ENCODE data around the gene NDOR1. TPM values are rescaled to one million over a fixed set of nuclear protein-coding genes. Genes with fewer than 3 reads are reported as not detected.

The NDOR1 gene
- total and polyA plus RNA-seq, 2 experiments from 2014 or later, result 7.8 to 12.3 TPM

DNA sequence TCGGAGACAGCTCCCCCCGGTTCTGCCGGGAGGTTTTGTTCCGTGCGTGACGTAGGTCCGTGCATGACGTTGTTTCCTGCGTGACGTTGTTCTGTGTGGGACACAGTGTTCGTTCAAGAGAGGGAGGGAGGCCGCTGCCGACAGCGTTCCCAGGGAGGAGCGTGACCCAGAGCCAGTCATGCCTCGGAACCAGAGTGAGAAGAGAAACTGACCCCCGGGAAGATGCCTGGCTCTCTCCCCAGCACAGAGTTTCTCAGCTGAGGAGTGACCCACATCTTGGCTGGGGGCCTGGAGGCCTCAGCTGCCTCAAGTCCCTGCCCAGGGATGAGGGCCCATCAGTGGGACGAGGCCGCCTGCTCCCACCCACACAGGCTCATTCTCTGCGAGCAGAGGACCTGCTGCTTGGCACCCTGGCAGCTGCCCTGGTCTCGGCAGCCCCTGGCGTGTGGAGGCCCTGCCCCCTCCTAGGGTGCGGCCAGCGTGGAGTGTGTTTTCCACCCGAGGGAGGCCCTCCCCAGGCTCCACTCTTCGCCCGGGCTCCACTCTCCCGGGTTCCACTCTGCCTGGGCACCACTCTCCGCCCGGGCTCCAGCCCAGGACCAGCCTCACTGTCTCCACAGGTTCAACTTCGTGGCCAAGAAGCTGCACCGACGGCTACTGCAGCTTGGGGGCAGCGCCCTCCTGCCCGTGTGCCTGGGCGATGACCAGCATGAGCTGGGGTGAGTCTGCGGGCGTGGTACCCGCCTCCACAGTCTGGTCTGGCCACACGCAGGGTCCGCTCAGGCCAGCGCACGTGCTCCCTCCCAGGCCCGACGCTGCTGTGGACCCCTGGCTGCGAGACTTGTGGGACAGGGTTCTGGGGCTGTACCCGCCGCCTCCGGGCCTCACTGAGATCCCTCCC is 7.9 kb downstream of the NDOR1 start:
- H2AFZ ChIP-seq, result no peak overlapping the region
- WGBS (ENCODE audit: low lambda C conversion rate, missing lambda C conversion rate), result 95% methylated on average over 42 of the region's 49 CpGs
- no peaks in the 10 kb centered on the region for H3K9me2 ChIP-seq (replicated peaks; ENCODE audit: insufficient read depth)
- H3K27ac ChIP-seq, result no peak overlapping the region
- no peaks in the 10 kb centered on the region for H3K79me2 ChIP-seq
- no peak overlapping the region for H3K4me2 ChIP-seq
- peaks cover 15% of the 10 kb centered on the region for H3K4me1 ChIP-seq (ENCODE audit: insufficient read depth)
- no peaks in the 10 kb centered on the region for H3K36me3 ChIP-seq (replicated peaks; ENCODE audit: insufficient read depth, low read depth)
- H3K4me3 ChIP-seq, result no peak overlapping the region
- TF ChIP-seq EZH2 (IDR thresholded peaks at IDR 0.05; ENCODE audit: borderline replicate concordance), result no peak
- TF ChIP-seq, protein P1, sequence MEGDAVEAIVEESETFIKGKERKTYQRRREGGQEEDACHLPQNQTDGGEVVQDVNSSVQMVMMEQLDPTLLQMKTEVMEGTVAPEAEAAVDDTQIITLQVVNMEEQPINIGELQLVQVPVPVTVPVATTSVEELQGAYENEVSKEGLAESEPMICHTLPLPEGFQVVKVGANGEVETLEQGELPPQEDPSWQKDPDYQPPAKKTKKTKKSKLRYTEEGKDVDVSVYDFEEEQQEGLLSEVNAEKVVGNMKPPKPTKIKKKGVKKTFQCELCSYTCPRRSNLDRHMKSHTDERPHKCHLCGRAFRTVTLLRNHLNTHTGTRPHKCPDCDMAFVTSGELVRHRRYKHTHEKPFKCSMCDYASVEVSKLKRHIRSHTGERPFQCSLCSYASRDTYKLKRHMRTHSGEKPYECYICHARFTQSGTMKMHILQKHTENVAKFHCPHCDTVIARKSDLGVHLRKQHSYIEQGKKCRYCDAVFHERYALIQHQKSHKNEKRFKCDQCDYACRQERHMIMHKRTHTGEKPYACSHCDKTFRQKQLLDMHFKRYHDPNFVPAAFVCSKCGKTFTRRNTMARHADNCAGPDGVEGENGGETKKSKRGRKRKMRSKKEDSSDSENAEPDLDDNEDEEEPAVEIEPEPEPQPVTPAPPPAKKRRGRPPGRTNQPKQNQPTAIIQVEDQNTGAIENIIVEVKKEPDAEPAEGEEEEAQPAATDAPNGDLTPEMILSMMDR (IDR thresholded peaks at IDR 0.05; ENCODE audit: poor library complexity), result peak; percentile 12
- H3K9me3 ChIP-seq (ENCODE audit: low read depth), result no peaks in the 10 kb centered on the region
- no peaks in the 10 kb centered on the region for H3K27me3 ChIP-seq
- H4K20me1 ChIP-seq (ENCODE audit: insufficient read depth, poor library complexity, severe bottlenecking), result no peaks in the 10 kb centered on the region
- DNase-seq (ENCODE audit: low spot score), result no peak

DNA sequence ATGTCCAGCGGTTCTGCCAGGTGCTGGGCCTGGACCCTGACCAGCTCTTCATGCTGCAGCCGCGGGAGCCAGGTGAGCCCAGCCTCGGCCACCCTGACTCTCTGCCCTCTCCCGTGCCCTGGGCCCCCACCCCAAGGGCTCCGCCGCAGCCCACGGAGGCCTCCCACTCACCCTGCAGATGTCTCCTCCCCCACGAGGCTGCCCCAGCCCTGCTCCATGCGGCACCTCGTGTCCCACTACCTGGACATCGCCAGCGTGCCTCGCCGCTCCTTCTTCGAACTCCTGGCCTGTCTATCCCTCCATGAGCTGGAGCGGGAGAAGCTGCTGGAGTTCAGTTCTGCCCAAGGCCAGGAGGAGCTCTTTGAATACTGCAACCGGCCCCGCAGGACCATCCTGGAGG is 9.1 kb downstream of the NDOR1 start:
- TF ChIP-seq EZH2 (IDR thresholded peaks at IDR 0.05; ENCODE audit: borderline replicate concordance) (no peak), EZH2phosphoT487 (IDR thresholded peaks at IDR 0.05; ENCODE audit: low read depth, severe bottlenecking, unreplicated experiment) (no peak)
- TF ChIP-seq, protein P1 (IDR thresholded peaks at IDR 0.05; ENCODE audit: poor library complexity), result no peak
- Histone ChIP-seq H3K4me2 (no peak overlapping the region), H4K20me1 (ENCODE audit: insufficient read depth, poor library complexity, severe bottlenecking) (no peaks in the 10 kb centered on the region), H3K27ac (no peak overlapping the region), H3K4me3 (no peak overlapping the region), H3K9me2 (replicated peaks; ENCODE audit: insufficient read depth) (no peaks in the 10 kb centered on the region), H3K4me1 (ENCODE audit: insufficient read depth) (peaks cover 22% of the 10 kb centered on the region), H3K9me3 (ENCODE audit: low read depth) (no peaks in the 10 kb centered on the region), H3K27me3 (no peaks in the 10 kb centered on the region), H3K79me2 (no peaks in the 10 kb centered on the region), H3K36me3 (replicated peaks; ENCODE audit: insufficient read depth, low read depth) (no peaks in the 10 kb centered on the region), H2AFZ (no peak overlapping the region)
- no peak for DNase-seq (ENCODE audit: low spot score)
- 95% methylated on average over 7 of the region's 19 CpGs for WGBS (ENCODE audit: low lambda C conversion rate, missing lambda C conversion rate)

DNA sequence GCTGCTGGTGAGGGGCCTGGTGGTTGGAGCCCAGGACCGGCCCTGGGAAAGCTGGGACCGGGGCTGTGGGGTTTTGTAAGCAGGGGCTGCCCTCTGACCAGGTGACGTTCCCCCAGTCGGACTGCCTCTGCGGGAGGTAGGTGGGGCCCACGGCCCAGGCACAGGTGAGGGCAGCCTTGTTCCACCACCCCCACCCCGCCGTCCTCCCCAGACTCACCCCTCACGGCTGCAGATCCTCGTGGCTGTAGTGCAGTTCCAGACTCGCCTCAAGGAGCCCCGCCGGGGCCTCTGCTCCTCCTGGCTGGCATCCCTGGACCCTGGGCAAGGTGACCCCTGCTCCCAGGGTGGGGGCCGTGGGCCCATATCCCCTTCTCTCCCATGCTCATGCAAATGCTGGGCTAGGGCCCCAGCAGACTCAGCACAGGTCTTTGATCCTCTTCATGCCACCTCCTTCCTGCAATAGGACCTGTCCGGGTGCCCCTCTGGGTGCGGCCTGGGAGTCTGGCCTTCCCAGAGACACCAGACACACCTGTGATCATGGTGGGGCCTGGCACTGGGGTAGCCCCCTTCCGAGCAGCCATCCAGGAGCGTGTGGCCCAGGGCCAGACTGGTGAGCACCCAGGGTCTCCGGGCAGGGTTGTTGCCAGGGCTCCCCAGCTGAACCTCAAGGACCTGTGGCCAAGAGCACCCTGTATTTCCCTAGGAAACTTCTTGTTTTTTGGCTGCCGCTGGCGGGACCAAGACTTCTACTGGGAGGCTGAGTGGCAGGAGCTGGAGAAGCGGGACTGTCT is 9.9 kb downstream of the NDOR1 start:
- Histone ChIP-seq H3K4me3 (no peak overlapping the region), H3K4me2 (no peak overlapping the region), H3K27ac (no peak overlapping the region), H2AFZ (no peak overlapping the region), H3K36me3 (replicated peaks; ENCODE audit: insufficient read depth, low read depth) (no peaks in the 10 kb centered on the region), H3K4me1 (ENCODE audit: insufficient read depth) (peaks cover 22% of the 10 kb centered on the region), H3K9me3 (ENCODE audit: low read depth) (no peaks in the 10 kb centered on the region), H3K27me3 (no peaks in the 10 kb centered on the region), H3K9me2 (replicated peaks; ENCODE audit: insufficient read depth) (no peaks in the 10 kb centered on the region), H3K79me2 (no peaks in the 10 kb centered on the region), H4K20me1 (ENCODE audit: insufficient read depth, poor library complexity, severe bottlenecking) (no peaks in the 10 kb centered on the region)
- TF ChIP-seq EZH2phosphoT487 (IDR thresholded peaks at IDR 0.05; ENCODE audit: low read depth, severe bottlenecking, unreplicated experiment) (no peak), EZH2 (IDR thresholded peaks at IDR 0.05; ENCODE audit: borderline replicate concordance) (no peak)
- TF ChIP-seq, protein P1 (IDR thresholded peaks at IDR 0.05; ENCODE audit: poor library complexity), result no peak
- WGBS (ENCODE audit: low lambda C conversion rate, missing lambda C conversion rate), result 96% methylated on average over 18 of the region's 22 CpGs
- no peak for DNase-seq (ENCODE audit: low spot score)

Measured in hepatocyte (in vitro differentiated cells).